ENCODE data around the gene DYSF.

GRCh38 chr2:71629273-71629672, 175.9 kb downstream of the DYSF start:
- no peak for TF ChIP-seq CTCF (IDR thresholded peaks at IDR 0.05)
- no peak for TF ChIP-seq POLR2A (IDR thresholded peaks at IDR 0.05)

Measured in Peyer's patch (tissue), 4 donors.